HG02588 (cell line): ENCODE data around the gene ACADVL.

ENCODE experiments used
- ATAC-seq: cut with Tn5 transposase; IDR thresholded peaks from one replicate; pipeline ENCODE4 v1.9.1; 2021; ENCODE audit warnings: mild to moderate bottlenecking, moderate library complexity; ENCODE audit not compliant: unreplicated experiment

Gene ACADVL

DNA sequence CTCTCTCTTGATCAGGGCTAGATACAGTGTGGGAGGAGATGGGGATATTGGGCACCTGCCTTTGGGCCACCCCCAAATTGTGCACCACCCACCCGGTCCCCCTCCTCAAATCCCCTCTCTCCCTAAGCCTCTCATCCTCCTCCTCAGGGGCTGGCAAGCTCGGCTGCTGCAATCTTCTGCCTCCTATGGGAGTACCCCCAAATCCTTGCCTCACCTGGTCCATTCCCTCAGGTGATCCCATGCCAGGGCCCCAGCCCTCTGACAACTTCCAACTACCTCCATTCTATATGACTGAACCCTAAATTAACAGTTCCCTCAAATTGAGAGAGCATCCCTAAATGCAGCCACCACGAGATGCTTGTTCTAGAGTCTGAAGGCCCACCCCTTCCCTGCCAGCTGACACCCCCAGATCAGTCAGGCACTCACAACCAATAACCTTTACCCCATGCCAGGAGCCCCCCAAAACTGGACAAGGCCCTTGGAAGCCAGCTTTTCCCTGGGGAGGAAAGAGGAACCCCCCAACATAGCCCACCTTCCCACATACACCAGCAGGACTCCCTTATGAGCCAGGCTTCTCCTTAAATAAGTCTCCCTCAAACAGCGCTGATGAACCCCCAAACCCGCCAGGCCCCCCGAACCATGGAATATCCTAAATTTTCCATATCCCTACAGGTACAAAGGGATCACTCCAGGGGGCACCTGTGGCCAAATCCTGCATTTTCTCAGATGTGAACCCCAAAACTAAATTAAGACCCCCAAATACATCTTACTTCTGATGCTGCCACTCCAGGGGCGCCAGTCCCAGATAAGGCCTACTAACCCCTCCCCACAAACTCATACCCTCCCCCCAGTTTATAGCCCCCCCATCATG lies 3.3 kb upstream of the ACADVL start:
- no peak for ATAC-seq

DNA sequence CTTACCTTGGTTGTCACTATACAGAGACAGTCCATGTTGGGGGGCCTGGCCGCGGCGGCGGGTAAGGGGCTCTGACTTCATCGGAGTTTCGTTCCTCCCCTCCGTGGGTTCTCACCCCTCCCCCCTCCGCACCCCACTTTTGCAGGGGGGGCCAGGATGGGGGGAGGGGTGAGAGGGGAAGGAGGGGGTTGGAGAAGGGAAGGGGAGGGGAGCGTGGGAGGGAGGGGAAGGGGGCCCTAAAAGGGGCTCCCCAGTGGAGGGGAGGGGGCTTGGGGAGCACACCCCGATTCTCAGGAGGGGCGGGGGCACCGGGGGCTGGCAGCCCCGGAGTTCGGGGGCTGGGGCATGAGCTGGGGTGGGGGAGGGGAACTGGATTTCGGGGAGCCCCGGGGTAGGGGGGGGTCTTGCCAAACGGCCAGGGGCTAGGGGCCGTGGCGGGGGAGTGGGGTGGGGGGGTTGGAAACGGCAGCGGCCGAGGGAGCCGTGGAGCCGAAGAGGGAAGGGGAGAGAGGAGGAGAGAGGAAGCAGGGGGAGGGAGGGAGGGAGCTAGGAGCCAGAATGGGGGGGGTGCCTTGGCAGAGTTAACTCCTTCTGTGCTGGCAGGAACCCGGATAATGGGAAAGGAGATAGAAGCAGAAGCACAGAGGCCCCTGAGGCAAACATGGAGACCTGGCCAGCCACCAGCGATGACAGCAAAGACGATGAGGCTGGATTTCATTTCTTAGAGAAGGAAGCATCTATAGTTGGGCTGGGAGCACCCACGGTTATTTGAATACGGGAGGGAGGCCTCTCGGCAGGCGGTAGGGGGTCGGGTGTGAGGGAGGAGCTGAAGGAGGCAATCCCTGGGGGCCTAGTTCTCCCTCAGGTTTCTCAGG lies 2.4 kb upstream of the ACADVL start:
- no peak for ATAC-seq

DNA sequence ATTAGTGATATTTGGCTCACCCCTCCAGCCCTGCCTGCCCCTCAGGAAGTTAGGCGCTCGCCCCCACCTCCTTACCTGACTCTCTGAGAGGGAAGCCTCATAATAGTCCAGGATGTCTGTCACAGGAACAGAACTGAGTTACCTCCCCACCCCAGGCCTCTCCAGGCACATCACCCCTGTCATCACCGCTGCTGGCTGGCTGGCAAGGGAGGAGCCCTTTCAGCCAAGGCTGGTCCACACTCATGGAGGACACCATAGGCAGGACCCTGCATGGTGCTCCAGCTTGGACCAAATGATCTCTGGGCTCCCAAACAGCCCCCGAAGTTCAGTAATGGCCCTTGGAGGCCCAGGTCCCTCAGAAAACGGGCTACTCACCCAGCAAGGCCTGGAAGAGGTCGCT lies 1.6 kb upstream of the ACADVL start:
- no peak for ATAC-seq

DNA sequence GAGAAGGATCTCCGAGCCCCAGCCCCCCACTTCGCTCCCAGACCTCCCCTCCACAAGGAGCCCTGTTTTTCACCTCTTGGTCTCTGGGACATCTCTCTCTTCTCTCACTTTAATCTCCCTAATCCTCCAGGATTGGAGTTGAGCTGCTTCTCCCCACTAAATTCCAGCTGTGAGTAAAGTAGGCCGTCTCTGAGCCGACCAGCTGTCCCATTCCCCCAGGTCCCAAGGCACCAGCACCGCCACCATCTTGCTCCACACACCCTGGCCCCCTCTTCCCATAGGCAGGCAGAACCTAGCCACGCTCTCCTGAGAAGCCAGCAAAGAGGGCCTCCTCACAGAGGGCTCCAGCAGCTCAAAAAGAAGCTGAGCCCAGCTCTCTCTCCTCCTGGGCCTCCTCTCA lies 980 bp upstream of the ACADVL start:
- no peak for ATAC-seq

DNA sequence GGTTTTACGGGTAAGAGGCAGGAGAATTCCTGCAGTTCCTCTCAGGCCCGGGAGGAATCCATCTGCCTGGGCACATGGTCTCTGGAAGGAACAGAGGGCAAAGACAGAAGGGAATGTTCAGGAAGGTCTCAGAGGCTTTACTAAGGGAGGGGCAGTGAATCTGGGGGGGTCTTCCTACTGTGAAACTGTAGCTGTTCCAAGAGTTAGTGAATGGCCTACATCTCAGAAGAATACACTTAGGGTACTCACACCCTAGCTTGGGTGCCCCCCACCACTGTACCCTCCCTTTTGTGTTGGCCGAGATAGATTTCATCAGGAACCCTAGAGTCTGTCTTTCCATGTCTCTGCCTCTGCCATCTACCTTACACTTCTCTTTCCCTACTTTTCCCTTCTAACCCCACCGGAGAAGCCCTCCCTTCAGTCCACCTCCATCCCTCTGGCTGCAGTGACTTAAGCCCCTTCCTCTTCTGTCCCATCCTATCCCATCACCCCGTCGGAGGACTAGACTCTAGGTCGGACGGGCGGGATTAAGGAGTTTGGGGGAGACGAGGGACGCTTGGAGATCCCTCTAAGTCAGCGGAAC lies 418 bp upstream of the ACADVL start:
- ATAC-seq, result no peak

DNA sequence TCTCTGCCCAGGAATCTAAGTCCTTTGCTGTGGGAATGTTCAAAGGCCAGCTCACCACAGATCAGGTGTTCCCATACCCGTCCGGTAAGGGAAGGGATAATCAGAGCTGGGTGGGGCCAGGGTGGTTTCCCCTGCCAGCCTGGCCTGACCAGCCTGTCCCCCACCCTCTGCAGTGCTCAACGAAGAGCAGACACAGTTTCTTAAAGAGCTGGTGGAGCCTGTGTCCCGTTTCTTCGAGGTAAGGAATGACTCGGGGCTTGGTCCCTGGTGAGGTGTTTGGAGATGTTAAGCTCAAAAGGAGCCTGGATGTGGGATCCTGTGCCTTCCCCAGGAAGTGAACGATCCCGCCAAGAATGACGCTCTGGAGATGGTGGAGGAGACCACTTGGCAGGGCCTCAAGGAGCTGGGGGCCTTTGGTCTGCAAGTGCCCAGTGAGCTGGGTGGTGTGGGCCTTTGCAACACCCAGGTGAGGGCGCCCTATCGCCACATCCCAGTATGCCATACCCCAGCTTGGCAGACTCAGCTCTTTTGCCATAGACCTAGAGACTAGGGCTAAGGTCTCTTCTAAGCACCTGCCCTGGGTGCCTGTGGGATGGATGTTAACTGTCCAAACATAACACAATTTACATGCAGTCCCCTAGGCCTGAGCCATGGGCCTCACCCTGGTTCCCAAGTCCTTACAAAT lies 997 bp downstream of the ACADVL start:
- ATAC-seq, result no peak

DNA sequence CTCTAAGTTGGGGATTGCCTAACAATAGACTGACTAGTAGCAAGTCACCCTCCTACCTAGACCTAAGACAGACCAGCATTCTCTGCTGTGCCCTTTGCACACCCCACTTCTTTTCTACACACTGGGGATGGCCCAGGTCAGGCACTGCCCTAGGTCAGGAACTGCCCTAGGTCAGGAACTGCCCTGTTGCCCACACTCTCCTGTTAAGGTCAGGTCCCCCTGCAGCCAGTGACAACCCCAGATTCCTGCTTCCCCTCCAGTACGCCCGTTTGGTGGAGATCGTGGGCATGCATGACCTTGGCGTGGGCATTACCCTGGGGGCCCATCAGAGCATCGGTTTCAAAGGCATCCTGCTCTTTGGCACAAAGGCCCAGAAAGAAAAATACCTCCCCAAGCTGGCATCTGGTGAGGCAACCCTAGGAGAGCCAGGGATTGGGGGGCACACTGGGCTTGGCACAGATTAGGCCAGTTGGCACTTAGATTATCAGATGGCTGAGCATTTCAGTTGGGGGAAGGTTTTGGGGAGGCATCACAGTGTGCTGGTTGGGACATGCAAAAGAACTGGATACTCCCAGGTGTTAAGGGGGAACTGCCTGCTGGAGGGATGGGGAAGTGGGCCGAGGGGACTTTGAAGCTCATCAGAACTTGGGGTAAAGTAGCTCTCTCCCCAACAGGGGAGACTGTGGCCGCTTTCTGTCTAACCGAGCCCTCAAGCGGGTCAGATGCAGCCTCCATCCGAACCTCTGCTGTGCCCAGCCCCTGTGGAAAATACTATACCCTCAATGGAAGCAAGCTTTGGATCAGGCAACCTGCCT lies 1.7 kb downstream of the ACADVL start:
- no peak for ATAC-seq

DNA sequence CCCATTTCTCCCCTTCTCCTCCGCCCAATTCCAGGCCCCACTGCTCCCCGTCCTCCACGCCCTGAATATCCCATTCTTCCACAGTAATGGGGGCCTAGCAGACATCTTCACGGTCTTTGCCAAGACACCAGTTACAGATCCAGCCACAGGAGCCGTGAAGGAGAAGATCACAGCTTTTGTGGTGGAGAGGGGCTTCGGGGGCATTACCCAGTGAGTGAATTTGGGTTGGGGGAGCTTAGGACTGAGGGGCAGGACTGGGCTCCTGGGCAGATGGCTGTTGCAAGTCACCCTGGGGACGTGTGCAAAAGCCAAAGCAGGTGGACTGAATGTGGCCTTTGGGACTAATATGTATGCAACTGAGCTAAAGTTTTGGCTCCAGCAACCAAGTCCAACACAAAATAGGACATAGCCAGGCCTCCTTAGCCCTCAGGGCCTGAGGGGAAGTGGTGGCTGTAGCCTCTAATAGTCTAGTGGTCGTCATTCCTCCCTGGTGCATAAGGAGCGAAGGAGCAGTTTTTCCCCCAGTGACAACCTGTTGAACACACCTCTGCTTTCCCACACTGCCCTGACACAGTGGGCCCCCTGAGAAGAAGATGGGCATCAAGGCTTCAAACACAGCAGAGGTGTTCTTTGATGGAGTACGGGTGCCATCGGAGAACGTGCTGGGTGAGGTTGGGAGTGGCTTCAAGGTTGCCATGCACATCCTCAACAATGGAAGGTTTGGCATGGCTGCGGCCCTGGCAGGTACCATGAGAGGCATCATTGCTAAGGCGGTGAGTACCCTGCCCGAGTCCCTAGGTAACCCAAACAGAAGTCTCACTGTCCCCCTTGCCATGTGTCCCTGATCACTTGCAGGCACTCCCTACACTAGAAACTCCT lies 2.6 kb downstream of the ACADVL start:
- no peak for ATAC-seq

DNA sequence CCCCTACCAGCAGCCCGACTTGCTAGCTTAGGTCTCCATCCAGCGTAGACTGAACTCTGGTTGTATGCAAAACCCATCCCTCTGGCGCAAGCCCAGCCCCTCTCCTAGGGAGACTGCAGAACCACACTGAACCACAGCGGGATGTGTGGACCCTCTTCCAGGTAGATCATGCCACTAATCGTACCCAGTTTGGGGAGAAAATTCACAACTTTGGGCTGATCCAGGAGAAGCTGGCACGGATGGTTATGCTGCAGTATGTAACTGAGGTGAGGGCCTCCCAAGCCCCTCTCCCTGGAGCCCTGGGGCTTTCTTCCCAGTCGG lies 3.2 kb downstream of the ACADVL start:
- no peak for ATAC-seq

DNA sequence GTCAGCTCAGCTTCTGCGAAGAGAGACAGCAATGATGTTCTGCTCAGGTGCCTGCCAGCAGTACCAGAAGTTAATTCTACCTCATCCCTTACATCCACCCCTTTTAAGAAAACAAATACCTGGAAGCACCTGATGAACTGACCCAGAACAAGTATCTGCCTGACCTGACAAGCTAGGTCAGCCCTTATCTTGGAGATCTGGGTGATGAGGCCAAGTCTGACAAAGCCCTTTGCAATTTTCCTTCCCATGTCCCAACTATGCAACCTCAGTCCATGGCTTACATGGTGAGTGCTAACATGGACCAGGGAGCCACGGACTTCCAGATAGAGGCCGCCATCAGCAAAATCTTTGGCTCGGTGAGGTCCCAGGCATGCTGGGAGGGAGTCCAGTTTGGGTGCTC lies 3.6 kb downstream of the ACADVL start:
- ATAC-seq, result no peak

DNA sequence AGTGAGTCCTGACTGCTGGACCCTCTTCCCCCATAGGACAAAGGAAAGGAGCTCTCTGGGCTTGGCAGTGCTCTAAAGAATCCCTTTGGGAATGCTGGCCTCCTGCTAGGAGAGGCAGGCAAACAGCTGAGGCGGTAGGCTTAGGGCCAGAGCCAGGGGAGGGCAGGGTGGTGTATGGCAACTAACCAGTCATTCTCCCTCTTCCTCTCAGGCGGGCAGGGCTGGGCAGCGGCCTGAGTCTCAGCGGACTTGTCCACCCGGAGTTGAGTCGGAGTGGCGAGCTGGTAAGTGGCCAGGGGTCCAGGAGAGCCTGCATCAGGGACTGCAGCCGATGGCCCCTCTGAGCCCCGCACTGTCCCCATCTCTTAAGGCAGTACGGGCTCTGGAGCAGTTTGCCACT lies 4.4 kb downstream of the ACADVL start:
- no peak for ATAC-seq

DNA sequence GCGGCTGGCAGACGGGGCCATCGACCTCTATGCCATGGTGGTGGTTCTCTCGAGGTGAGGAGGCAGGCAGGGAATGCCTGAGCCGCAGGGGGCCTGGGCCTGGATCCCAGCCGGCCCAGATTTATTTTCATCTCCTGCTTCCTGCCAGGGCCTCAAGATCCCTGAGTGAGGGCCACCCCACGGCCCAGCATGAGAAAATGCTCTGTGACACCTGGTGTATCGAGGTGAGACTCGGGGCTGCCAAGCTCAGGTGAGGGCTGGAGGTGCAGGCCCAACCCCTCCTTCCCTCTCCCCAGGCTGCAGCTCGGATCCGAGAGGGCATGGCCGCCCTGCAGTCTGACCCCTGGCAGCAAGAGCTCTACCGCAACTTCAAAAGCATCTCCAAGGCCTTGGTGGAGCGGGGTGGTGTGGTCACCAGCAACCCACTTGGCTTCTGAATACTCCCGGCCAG lies 4.9 kb downstream of the ACADVL start:
- ATAC-seq, result no peak

DNA sequence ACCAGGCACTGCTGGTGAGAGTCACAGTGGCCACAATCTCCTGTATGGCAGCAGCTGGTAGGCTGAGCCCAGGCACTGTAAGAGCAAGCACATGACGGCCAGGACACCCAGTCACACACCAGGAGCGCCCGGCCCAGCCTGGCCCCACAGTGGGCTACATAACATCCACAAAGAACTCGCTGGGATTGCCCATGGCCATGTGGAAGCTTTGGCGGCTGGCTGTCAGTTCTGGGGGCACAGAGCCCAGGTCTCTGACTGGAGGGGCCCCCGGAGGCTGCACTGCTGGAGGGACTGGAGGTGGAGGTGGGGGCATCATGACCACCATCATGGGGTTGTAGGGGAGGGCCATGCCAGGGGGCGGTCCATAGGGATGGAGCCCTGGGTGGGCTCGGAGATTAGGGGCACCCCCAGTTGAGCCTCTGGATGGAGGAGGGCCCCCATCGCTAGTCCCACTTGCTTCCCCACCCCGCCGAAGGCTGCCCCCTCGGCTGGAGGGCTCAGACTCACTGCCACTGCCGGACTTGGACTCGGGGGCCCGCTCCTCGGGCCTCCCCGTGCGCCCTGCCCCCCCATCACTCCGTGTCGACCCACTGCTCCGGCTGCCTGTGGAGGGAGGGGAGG lies 6.1 kb downstream of the ACADVL start:
- no peak for ATAC-seq

DNA sequence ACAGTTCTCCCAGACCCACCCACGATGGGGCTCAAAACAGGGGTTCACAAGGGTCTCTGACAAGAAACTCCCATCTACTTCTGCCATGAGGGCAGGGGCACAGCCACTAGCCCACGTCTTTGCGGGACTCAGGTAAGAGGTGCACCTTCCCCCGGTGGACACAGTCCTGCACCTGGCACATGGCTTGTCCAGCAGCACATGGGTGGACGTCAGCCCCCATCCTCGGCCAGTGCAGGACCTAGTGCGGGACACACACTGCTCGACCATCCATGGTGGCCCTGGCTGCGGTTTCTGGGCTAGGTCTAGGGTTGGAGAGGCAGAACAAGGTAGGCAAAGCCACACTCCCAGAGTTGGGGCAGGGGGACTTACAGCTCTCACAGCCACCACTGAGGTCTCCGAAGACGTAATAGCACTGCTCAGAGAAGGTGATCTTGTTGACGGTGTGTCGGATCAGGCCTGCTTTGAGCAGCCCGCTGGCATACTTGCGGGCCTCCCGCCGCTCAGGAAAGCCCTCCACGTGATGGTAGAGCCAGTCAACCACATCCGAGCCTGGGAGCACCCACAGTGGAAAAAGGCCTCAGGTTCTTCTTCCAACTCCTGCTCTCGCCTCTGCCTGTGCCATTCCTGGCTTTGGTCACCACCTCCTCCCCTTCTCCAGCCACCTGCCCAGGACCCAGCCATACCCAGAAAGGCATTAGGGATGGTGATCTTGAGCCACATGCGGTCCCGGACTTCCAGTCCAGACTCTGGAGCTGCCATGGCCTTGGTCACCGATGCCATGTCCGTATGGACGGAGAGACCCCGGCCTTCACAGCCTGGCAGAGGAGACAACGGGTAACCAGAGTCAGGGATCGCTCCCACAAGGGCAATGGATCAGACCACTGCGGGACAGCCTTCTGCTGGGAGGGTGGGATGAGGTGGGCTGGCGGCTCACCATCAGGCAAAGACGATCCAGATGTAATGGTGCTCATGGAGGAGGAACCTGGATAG lies 7.3 kb downstream of the ACADVL start:
- no peak for ATAC-seq

DNA sequence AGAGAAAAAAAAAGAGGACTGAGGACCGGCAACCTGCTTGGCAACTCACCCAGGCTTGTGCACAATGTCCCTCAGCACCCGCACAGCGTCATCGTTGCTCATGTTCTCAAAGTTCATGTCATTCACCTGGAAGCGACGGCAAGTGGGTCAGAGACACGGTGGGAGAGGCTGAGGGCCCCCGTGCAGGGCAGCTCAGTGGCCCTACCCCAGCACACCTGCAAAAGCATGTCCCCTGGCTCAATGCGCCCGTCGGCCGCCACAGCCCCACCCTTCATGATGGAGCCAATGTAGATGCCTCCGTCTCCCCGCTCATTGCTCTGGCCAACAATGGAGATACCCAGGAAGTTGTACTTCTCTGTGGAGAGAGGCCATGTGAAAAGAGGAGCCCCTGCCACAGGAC lies 9.2 kb downstream of the ACADVL start:
- no peak for ATAC-seq

DNA sequence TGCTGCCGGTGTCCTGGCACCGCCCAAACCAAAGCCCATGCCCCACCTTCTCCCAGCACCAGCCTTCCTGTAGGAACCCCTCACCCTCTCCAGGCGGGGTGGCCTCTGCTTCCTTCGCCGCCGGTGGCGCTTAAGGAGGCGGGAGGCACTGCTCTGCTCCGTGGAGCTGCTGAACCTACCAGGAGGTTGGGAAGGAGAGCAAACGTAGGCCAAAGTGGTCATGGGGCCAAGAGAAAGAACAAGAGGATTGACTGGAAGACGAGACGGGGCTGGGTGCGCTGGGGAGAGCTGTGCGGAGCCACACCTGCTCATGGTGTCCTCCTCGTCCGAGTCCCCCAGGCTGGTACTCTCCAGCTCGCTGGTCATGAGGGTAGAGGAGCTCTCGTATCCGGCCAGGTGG lies 9.8 kb downstream of the ACADVL start:
- no peak for ATAC-seq

DNA sequence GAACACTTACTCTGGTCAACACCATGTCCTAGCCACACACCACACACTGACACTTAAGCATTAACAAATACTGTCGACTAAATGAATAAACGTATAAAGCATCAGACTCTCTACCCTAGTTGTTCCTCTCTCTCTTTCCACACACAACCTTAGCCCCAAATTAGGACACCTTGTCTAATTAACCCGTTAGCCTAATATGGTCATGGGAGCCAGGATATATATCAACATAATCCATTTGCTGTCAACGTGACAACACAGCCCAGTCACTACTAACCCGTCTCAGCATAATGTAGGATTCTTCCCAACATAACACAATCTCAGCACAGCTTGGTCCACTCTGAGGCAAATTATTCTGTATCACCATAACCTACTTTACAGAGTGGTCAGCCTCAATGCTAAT lies 12.4 kb downstream of the ACADVL start:
- no peak for ATAC-seq

DNA sequence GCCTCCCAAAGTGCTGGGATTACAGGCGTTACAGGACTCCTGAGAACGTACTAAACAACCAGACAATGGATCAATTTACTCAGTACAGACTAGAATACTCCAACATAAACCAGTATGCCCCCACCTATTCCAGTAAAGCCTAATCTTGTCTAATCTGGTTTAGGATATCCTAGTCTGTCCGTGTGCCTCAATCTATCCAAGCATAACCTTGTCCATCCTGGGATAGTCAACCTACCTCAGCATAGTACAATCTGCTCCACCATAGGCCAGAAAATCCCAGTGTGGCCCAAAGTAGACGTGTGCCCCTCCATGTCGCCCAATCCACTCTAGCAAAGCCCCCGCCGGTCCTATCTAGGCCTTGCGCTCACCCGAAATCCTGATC lies 14.0 kb downstream of the ACADVL start:
- no peak for ATAC-seq
